Neural cell (in vitro differentiated cells): Measurements from ENCODE around the gene FRMD4A.

Experiments
- EZH2 ChIP-seq: fragments of 200-600, 300-800 bp; shearing (Covaris generic), sonication (generic); IDR thresholded peaks from 2 replicates; pipeline ENCODE4 v1.6.1; 2014; ENCODE audit warnings: antibody characterized with exemption, low read length, borderline replicate concordance, mild to moderate bottlenecking; ENCODE audit not compliant: insufficient read depth, poor library complexity, severe bottlenecking
- POLR2AphosphoS5 ChIP-seq: IDR thresholded peaks from 2 replicates; pipeline ENCODE4 v1.6.1; 2012
- RAD21 ChIP-seq: fragments of 450-650 bp; conservative IDR thresholded peaks from 2 replicates; pipeline ENCODE4 v1.6.1; 2014; ENCODE audit warnings: antibody characterized with exemption, mild to moderate bottlenecking, moderate library complexity
- SMC3 ChIP-seq: fragments of 450-650 bp; conservative IDR thresholded peaks from 2 replicates; pipeline ENCODE4 v1.6.1; 2014; ENCODE audit warnings: antibody characterized with exemption, mild to moderate bottlenecking, moderate library complexity; ENCODE audit not compliant: poor library complexity
- TAF1 ChIP-seq: IDR thresholded peaks from 2 replicates; pipeline ENCODE4 v1.6.1; 2012; ENCODE audit warnings: low read depth
- TF ChIP-seq, protein P1 (sequence below): IDR thresholded peaks from 2 replicates; pipeline ENCODE4 v1.6.1; 2012; ENCODE audit warnings: borderline replicate concordance
- TF ChIP-seq, protein P2 (sequence below): fragments of 450-650 bp; IDR thresholded peaks from 2 replicates; pipeline ENCODE4 v1.5.1; 2014; ENCODE audit warnings: antibody characterized with exemption, mild to moderate bottlenecking, moderate library complexity; ENCODE audit not compliant: poor library complexity, severe bottlenecking

DNA sequence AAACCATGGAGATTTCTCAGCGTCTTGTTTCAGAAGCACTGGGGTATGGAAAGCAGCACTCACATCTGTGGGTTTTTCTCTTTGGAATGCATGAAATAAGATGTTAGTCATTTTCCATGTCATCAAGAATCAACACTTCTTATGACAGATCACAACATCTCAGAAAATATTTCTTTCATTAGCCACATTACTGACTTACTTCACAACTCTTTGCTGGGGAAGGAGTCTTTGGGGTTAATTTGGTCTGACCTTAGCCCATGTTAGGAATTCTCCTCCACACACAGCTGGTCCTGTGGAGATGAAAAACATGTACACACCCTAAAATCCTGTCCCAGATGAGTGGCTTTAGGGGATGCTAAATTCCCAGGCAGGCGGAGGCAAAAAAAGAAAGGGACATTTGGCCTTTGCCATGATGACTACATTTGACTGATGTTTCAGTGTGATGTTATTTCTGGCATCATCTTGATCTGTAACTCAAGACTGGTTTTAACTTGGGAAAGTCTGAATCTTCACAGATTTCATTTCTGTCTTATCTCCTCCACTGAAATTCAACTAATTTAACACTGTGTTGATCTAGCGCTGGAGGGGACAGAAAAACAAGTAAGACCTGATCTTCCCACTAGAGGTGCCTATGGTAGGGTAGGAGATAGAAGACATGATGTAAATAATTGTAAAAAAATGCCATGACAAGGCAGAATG is 380.7 kb downstream of the FRMD4A start:
- TF ChIP-seq EZH2 (no peak), POLR2AphosphoS5 (no peak), RAD21 (no peak), TAF1 (no peak), SMC3 (no peak)
- TF ChIP-seq, protein P1, sequence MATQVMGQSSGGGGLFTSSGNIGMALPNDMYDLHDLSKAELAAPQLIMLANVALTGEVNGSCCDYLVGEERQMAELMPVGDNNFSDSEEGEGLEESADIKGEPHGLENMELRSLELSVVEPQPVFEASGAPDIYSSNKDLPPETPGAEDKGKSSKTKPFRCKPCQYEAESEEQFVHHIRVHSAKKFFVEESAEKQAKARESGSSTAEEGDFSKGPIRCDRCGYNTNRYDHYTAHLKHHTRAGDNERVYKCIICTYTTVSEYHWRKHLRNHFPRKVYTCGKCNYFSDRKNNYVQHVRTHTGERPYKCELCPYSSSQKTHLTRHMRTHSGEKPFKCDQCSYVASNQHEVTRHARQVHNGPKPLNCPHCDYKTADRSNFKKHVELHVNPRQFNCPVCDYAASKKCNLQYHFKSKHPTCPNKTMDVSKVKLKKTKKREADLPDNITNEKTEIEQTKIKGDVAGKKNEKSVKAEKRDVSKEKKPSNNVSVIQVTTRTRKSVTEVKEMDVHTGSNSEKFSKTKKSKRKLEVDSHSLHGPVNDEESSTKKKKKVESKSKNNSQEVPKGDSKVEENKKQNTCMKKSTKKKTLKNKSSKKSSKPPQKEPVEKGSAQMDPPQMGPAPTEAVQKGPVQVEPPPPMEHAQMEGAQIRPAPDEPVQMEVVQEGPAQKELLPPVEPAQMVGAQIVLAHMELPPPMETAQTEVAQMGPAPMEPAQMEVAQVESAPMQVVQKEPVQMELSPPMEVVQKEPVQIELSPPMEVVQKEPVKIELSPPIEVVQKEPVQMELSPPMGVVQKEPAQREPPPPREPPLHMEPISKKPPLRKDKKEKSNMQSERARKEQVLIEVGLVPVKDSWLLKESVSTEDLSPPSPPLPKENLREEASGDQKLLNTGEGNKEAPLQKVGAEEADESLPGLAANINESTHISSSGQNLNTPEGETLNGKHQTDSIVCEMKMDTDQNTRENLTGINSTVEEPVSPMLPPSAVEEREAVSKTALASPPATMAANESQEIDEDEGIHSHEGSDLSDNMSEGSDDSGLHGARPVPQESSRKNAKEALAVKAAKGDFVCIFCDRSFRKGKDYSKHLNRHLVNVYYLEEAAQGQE = no peak
- TF ChIP-seq, protein P2, sequence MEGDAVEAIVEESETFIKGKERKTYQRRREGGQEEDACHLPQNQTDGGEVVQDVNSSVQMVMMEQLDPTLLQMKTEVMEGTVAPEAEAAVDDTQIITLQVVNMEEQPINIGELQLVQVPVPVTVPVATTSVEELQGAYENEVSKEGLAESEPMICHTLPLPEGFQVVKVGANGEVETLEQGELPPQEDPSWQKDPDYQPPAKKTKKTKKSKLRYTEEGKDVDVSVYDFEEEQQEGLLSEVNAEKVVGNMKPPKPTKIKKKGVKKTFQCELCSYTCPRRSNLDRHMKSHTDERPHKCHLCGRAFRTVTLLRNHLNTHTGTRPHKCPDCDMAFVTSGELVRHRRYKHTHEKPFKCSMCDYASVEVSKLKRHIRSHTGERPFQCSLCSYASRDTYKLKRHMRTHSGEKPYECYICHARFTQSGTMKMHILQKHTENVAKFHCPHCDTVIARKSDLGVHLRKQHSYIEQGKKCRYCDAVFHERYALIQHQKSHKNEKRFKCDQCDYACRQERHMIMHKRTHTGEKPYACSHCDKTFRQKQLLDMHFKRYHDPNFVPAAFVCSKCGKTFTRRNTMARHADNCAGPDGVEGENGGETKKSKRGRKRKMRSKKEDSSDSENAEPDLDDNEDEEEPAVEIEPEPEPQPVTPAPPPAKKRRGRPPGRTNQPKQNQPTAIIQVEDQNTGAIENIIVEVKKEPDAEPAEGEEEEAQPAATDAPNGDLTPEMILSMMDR = no peak
